ENCODE measurements around the gene GET4. TPM values are rescaled to one million over a fixed set of nuclear protein-coding genes. Genes with fewer than 3 reads are reported as not detected.

Gene GET4
- total RNA-seq, 1 experiment from 2014 or later = 25.9 TPM

DNA sequence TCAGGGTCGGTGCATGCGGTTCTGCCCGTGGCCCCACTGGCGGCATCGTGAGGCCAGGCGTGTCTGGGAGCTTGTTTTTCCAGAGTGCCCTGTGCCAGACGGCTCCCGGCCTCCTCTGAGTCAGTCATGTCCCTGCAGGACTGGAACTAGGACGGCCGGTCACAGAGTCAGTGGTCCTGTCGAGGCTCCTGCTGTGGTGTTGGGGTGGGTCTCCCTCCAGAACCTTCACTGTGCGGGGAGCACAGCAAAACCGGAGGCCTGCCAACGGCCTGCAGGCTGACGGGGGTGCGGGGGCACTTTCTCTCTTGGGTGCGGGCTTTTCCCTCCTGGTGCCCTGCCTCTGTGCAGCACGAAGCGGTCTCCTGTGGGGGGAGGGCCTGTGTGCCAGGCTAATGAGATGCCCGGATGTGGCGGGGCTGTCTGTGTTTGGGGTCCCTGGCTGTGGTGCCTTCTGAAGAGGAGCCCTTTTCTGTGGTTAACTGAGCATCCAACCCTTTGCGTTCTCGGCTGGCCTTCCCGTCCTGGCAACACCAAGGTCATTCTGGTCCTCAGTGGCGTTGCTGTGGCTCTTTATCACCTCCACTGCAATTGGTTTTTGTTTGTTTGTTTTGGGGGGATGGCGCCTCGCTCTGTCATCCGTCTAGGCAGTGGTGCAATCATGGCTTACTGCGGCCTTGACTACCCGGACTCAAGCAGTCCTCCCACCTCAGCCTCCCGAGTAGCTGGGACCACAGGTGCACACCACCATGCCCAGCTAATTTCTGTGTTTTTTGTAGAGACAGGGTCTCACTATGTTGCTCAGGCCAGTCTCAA lies 8.0 kb downstream of the GET4 start:
- DNase-seq (ENCODE audit: extremely low read depth, low read depth) = no peak

DNA sequence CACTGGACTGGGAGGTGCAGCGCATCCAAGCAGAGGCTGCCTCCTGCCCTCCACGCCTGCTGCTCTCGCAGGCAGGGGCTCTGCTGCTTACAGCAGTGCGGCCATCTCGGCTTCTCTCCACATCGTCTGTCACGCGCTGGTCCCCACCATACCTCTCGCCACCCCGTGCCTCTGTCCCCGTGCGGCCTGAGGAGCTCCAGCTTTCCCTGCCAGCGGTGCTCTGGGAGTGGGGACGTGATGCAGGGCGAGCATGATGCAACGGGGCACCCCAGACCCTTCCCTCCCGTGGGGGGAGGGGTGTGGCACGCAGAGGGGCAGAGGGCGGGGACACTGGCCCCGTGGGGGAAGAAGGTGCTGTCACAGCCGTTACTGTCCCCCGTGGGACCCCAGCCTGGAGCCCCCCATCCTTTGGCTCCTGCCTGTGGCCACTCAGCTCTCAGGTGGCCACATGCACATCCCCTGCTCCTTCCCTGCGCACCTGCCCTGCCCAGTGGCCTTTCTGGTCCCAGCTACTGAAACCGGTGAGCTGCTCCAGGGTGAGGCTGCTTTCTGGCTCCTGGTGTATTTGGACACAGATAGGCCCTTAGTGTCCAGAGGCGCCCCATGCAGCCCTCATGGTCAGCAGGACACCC lies 9.0 kb downstream of the GET4 start:
- no peak for DNase-seq (ENCODE audit: extremely low read depth, low read depth)

DNA sequence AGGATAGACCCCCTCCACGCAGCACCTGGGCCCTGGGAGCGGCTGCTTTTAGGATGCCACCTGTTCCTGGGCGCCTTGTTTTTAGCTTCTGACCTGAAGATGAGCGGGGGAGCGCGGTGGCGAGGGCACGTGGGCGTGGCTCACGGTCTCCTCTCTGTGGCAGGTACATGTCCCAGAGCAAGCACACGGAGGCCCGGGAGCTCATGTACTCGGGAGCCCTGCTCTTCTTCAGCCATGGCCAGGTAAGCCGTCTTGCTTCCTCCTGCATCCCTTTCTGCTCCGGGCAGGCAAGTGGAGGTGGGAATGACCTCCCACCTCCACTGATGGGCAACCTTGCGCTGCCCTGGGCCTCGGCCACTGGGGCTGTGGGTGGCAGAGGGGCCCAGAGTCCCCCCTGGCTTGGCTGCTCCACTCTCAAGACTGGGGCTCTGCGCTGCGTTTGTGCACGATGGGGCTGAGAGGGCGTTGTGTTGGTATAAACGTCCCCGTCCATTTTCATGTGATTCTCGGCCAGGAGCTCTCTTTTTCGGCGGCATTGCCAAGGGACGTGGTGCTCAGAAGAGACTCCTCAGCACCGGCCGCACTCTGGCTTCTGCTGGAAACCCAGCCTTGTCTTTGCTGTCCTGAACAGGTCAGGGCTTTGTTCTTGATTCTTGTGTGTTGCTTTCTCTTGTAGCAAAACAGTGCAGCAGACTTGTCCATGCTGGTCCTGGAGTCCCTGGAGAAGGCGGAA lies 9.7 kb downstream of the GET4 start:
- DNase-seq (ENCODE audit: extremely low read depth, low read depth) = no peak

DNA sequence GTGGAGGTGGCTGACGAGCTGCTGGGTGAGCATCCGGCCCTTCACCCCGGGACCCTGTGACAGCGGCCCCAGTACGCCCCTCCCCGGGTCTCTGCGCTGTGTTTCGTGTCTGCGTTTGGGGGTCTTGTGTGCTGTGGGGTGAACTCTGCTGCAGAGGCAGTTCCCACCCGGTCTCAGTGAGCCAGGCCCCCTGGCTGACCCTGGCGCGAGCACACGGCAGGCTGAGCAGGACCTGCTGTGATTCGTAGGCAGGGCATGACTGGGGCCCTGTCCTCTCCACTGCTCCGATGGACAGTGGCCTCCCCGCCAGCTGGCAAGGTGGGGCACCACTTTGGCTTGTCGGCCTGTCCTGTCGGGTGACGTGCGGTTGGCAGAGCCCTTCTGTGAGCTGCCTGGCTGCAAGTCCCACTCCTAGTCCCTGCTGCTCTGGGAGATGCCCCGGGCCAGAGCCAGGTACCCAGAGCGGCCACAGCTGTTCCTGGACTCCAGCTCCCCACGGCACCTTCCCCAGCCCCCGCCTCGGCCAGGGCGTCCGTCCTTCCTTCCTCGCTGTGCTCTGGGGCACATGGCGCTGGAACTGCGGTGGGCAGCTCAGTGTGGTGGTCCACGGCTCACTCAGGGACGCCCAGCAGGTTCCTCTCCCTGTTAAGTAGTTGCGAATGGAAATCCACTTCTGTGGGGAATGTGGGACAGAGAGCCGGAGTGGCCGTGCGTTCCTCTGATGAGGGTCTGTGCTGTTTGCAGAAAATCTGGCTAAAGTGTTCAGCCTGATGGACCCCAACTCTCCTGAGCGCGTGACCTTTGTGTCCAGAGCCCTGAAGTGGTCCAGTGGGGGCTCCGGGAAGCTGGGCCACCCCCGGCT lies 10.5 kb downstream of the GET4 start:
- no peak for DNase-seq (ENCODE audit: extremely low read depth, low read depth)

DNA sequence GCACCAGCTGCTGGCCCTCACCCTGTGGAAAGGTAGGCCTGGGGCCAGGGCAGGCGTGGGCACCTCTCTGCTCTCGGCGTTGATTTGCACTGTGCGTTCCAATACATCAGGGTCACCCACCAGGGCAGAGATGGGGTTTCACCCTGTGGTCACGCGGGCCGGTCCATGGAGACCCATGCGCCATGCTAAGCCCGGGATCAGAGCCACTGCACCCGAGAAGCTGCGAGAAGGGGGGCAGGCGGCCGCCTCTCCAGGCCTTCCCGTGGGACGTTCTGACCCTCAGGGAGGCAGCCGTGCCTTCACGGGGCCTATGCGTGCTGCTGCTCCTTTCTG lies 11.1 kb downstream of the GET4 start:
- no peak for DNase-seq (ENCODE audit: extremely low read depth, low read depth)

DNA sequence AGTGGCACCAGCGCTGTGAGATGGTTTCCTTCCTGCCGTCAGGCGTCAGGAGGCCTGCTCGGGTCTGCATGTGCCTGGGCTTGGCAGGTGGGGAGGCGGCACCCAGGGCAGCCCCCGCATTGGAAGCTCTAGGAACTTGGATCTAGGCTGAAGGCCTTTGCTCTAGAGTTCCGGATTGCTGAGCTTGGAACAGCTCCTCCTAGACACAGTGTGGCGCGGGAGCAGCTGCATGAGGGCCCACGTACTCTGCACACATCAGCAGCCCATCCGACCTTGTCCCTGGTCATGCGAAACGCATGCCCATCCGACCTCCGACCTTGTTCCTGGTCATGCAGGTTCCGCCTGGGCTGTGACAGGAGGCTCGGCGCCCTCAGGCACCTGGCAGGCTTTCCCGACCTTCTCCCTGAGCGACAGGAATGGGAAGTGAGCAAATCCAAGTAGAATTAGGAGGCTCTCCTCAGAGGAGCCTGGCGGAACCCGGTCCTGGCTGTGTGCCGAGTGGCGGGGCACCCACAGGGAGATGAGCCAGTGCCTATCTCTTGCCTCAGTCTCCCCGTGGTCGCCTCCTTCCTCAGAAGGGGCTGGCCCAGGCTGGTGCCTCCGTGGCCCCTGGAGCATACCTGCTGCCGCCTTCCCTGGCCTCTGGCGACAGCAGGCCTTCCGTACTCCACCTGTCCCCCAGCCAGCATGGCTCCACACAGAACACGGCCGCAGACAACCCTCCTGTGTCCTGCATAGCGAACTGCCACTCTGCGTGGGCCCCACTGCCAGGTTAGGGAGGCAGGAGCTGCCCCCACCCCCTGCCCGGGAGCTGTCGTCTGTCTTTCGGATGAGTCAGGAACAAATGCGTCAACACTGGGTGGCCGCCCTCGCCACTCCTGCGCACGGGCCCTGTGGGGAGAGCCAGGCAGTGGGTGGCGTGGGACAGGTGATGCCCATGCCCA lies 12.0 kb downstream of the GET4 start:
- DNase-seq (ENCODE audit: extremely low read depth, low read depth) = no peak

DNA sequence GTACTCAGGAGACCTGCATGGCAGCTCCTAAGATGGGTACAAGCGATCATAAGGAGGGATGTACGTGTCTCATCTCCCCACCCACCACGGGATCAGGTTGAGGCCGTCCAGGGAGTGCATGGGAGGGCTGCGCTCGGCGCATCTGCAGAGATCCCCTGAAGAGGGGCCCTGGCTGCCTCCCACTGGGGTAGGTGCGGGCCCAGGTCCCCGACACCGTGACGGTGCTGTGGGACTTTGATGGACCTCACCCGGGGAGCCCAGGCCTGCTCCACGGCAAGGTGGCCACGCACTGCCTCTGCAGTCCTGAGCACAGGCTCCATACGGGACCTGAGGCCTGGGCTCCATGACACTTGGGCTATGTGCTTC lies 12.7 kb downstream of the GET4 start:
- DNase-seq (ENCODE audit: extremely low read depth, low read depth) = no peak

DNA sequence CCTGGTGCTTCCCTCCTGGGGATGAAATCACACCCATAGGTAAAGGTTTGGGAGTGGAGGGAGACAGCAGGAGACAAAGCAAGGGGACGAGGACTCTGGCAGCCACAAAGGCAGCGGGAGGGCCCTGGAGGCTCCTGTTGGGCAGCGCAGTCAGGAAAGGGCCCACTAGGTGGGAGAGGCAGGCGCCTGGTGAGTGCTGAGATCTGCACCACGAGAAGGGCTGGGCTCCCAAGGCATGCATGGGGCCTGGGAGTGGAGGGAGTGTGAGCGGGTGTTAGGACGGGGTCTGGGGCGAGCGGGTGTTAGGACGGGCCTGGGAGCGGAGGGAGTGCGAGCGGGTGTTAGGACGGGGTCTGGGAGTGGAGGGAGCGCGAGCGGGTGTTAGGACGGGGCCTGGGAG lies 13.0 kb downstream of the GET4 start:
- no peak for DNase-seq (ENCODE audit: extremely low read depth, low read depth)

DNA sequence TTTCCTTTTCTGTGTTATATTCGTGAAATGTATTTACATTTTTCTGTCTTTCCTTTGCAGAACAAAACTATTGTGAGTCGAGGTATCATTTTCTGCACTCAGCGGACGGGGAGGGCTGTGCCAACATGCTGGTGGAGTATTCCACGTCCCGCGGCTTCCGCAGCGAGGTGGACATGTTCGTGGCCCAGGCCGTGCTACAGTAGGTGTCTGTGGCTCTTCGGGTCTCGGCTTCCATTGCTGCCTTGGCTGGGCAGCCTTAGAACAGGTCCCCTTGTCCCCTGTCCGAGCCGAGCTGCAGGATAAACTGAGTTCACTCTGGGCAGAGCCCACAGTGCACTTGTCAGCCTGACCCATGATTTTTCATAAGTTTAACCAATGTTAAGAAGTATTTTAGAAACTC lies 14.5 kb downstream of the GET4 start:
- DNase-seq (ENCODE audit: extremely low read depth, low read depth) = no peak

DNA sequence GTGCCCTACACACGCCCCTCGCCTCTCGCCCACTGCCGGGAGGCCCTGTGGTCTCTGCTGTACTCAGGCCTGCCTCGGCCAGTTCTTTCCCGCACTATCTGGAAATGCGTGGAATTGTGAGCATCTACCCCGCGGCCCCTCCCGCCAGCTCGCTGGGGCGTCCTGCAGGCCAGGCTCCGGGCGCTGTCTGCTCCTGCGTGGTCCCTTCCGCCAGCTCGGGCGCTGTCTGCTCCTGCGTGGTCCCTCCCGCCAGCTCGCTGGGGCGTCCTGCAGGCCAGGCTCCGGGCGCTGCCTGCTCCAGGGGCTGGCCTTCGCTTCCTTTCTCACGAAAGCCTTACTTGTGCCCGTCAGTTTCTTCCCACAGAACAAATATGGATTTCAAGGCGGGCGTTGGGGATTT lies 14.9 kb downstream of the GET4 start:
- no peak for DNase-seq (ENCODE audit: extremely low read depth, low read depth)

DNA sequence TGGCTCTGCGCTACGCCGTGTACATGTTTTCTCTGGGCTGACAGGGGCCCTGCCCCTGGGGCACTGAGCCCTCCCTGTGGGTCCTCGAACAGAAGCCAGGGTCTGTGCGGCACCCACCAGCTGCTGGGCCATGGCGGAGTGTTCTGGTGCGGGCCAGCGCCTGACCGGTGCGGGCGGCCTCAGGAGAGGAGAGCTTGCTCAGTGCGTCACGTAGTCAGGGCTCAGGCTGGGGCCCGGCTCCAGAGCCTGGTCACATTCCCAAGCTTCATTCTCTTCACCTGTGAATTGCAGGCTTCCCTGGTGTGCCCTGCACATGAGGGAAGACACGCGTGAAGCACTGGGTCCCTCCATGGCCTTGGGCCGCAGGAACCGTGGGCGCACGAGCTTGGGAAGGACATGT lies 15.5 kb downstream of the GET4 start:
- DNase-seq (ENCODE audit: extremely low read depth, low read depth) = no peak

DNA sequence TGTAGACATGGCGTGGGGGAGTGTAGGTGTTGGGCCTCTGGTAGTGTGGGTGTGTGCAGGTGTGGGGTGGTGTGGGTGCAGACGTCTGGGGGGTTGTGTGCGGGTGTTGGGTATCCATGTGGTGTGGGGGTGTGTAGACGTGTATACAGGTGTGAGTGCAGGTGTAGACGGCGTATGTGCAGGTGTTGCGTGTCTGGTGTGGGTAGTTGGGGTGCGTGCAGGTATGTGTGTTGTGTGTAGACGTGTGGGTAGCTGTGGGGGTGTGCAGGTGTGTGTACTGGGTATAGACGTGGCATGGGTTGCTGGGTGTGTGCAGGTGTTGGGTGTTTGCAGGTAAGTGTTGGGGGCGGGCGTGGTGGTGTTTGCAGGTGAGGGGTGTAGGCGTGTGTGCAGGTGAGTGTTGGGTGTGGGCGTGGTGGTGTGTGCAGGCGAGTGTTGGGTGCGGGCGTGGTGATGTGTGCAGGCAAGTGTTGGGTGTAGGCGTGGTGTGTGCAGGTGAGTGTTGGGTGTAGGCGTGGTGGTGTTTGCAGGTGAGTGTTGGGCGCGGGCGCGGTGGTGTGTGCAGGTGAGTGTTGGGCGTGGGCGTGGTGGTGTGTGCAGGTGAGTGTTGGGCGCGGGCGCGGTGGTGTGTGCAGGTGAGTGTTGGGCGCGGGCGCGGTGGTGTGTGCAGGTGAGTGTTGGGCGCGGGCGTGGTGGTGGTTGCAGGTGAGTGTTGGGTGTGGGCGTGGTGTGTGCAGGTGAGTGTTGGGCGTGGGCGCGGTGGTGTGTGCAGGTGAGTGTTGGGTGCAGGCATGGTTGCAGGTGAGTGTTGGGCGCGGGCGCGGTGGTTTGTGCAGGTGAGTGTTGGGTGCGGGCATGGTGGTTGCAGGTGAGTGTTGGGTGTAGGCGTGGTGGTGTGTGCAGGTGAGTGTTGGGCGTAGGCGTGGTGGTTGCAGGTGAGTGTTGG lies 16.6 kb downstream of the GET4 start:
- no peak for DNase-seq (ENCODE audit: extremely low read depth, low read depth)

DNA sequence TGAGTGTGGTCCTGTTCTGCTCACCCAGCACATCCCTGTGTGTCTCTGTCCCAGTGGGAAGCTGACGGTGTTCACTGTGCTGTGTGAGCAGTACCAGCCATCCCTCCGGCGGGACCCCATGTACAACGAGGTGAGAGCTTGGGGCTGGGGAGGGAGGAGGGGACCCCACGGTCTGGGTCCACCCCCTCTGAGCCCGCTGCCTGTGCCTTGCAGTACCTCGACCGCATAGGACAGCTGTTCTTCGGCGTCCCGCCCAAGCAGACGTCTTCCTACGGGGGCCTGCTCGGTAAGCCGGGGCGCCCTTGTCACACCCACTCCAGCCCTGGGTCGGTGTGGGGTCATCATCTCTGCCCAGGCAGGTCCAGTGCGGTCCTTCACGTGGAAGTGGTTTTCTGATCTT lies 17.3 kb downstream of the GET4 start:
- DNase-seq (ENCODE audit: extremely low read depth, low read depth) = no peak

DNA sequence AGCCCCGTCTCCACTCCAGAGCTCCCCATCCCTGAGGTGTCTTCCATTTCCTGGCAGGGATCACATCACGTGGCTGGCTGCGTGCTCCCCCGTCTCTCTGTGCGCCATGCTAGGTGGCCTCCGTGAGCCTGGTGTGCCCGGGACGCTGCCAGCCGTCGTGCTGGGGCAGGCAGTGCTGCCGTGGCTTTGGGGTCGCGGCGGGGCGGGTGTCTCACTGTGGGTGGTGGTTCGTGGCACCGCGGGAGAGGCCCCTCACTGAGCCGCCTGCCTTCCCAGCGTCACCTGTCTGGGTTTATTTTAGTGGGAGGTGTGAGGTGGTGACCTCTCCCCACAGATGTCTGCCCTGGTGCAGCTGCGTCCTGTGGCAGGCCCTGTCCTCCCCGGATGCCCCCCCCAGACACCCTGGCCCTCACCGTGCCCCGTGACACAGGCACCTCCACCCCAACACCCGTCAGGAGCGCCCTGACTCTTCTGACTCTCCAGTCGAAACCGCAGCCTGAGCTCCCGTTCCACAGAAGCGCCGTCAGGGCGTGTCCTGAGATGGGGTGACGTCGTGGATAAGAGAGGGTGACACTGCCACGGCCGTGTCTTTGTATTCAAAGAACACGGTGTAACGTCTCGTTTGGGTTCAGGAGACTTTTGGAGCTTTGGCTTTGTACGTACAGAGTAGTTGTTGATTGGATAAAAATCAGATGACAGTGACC lies 18.0 kb downstream of the GET4 start:
- DNase-seq (ENCODE audit: extremely low read depth, low read depth) = no peak

DNA sequence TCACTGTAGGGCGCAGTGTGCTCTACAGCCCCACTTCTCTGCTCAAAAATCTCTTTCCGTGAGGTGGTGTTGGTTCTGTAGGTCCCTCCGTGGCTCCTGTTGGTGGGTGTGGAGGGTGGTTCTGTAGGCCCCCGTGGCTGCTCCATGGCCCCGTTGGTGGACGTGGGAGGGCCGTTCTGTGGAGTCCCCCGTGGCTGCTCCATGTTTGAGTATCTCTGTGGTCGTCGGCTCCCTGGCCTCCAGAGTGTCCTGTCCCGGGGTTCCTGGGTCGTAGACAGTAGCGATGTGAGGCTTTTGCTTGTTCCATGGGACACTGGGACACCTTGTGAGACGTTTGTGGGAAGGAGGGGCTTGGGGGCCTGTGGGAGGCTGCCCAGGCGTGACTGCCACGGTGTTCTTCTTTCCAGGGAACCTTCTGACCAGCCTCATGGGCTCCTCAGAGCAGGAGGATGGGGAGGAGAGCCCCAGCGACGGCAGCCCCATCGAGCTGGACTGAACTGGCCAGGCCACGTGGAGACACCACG lies 18.6 kb downstream of the GET4 start:
- DNase-seq (ENCODE audit: extremely low read depth, low read depth) = no peak

DNA sequence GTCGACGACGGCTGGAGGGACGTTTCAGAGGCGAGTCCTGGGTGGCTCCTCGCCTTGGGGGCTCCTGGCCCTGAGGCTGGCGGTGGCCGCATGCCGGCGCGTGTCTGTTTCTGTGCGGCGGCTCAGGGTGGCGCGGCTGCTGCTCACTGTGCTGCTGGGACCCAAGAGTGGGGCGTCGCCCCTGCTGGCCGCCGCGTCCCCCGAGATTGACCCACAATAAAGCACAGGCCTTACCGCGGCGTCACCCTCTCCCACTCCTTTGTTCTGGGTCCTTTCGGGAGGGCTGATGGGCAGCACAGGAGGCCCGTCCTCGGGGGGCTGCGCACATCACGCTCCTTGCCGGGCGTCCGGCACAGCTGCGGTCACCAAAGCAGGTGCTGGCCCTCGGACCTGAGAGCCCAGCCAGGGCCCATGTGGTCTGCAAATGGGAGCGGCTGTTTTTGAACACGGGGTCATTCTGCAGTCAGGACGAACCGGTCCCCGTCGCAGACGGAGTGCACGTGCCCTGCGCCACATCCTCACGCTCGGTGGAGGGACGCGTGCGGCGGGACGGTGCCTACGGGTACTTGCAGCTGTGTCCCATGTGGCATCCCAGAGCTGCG lies 19.2 kb downstream of the GET4 start:
- DNase-seq (ENCODE audit: extremely low read depth, low read depth) = no peak

DNA sequence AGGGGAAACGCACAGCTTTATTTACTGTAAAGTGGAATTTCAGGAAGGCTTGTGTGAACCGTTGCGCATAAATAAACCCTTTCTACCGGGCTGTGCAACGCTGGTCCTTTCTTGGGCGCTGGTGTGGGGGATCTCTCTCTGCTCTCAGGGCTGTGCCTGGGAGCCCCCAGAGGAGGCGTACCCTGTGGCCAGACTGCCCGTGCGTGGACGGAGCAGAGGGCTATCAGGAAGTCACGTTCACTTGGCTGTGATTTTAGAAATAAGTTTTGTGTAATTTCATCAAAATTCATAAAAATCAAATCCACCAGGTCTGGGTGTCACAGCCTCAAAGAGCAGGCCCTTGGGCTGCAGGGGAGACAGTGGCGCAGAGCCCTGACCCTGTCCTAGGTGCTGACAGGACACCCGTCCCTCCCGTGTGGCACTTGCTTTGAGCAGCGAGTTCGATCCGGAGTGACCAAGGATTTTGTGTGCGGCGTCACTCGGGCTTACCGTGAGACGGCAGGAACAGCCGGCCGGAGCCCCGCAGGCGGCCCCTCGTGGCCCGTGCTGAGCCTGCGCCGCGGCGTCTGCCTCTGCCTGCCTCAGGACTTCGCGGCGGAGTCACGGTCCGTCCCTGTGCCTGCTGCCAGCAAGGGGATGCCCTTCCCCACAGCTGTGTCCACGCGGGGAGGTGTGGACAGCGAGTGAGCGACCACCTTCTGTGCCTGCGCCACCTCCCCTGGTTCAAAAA lies 20.2 kb downstream of the GET4 start:
- DNase-seq (ENCODE audit: extremely low read depth, low read depth) = no peak

Measured in NCI-H460 (cell line).